ENCODE results near the gene ZC2HC1C.
A peak's percentile ranks its signal among the peaks of the same experiment; 100 is the strongest.
"Not testable (repeated sequence)": the region's sequence is repeated elsewhere in the genome, so short reads cannot be mapped to it uniquely, and the experiment has no call there.

The ZC2HC1C gene

DNA sequence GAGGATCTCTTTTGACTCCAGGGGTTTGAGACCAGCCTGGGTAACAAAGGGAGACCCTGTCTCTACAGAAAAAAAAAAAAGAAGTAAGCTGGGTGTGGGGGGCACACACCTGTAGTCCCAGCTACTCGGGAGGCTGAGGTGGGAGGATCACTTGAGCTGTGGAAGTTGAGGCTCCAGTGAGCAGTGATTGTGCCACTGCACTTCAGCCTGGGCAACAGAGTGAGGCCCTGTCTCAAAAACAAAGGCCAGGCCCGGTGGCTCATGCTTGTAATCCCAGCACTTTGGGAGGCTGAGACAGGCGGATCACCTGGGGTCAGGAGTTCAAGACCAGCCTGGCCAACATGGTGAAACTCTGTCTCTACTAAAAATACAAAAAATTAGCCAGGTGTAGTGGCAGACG is 1.7 kb upstream of the ZC2HC1C start:
- not testable (repeated sequence) for H3K36me3 ChIP-seq (ENCODE audit: control insufficient read depth in 5 of 5, insufficient read depth in 5 of 5, low read length in 5 of 5); H3K27me3 ChIP-seq (ENCODE audit: control insufficient read depth in 5 of 5, insufficient read depth in 4 of 5, low read length in 5 of 5); H3K9me3 ChIP-seq (ENCODE audit: control insufficient read depth in 5 of 5, low read length in 5 of 5); H3K27ac ChIP-seq (ENCODE audit: low read depth, low read length); H3K9ac ChIP-seq (ENCODE audit: low read length in 5 of 5)
- peaks cover 12 to 39% (median 36%) of the 10 kb centered on the region in 5 donors for H3K4me1 ChIP-seq (ENCODE audit: control insufficient read depth in 5 of 5, insufficient read depth in 5 of 5, low read length in 5 of 5)
- peak overlapping the region in 1 of 5 donors; percentile 65 for H3K4me3 ChIP-seq (ENCODE audit: low read depth in 1 of 5, low read length in 5 of 5)

DNA sequence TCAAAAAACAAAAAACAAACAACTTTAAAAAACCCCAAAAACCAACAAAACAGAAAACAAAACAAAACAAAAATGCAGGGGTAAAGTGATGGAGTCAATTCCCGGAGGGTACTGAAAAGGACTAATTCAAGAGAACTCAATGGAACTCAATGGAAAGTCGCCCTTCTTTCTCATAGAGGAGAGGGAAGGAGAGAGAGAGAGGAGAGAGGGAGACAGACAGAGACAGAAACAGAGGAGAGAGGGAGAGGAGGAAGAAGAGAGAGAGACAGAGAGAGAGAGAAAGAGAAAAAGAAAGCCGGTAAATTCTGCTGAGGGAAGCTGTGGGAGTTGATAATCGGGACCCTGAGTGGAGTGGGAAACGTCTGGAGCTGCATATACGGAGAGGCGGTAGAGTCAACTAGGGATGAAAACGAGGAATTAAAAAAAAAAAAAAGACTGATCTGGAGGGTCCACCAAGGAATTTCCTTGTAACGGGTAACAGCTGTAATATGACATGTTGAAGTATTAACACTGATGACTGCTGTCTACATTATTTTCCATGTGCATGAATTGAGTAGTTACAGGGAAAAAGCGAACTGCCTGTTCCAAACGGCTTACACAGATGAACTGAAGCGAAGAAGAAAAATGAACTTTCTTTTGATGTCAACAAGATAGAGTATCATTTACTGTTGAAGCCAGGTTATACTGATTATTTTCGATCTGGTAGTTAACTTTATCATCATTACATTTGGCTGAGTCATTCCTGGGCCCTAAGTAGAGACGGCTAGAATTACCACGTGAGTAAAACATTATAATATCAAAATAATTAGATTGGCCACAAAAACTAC is 934 bp upstream of the ZC2HC1C start:
- H3K4me3 ChIP-seq (ENCODE audit: low read depth in 1 of 5, low read length in 5 of 5) = peak overlapping the region; percentile 55 to 68 (median 65)
- peak overlapping the region; percentile 4 to 75 (median 54) for H3K9ac ChIP-seq (ENCODE audit: low read length in 5 of 5)
- no peaks in the 10 kb centered on the region for H3K27me3 ChIP-seq (ENCODE audit: control insufficient read depth in 5 of 5, insufficient read depth in 4 of 5, low read length in 5 of 5)
- no peaks in the 10 kb centered on the region for H3K9me3 ChIP-seq (ENCODE audit: control insufficient read depth in 5 of 5, low read length in 5 of 5)
- peaks cover 12 to 33% (median 29%) of the 10 kb centered on the region in 5 donors for H3K4me1 ChIP-seq (ENCODE audit: control insufficient read depth in 5 of 5, insufficient read depth in 5 of 5, low read length in 5 of 5)
- H3K27ac ChIP-seq (ENCODE audit: low read depth, low read length) = peak overlapping the region; percentile 81
- no peaks in the 10 kb centered on the region for H3K36me3 ChIP-seq (ENCODE audit: control insufficient read depth in 5 of 5, insufficient read depth in 5 of 5, low read length in 5 of 5)

DNA sequence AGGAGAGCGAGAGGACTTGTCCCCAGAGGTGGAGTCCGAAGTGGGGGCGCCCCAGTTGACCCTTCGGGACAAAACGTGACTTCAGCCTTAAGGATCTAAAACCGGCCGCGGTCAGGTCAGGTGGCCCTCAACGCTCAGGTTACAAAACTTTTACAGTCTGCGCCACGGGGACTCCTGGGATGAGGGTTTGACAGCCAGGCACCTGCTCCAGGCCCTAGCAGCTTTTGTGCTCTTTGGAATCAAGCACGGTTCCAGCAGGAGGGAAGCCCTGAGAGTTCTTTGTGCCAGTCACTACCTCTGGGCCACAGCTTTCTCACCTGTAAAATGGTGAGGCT is 337 bp downstream of the ZC2HC1C start:
- Histone ChIP-seq H3K27ac (ENCODE audit: low read depth, low read length) (peak overlapping the region; percentile 81), H3K4me1 (ENCODE audit: control insufficient read depth in 5 of 5, insufficient read depth in 5 of 5, low read length in 5 of 5) (peaks cover 12 to 26% (median 23%) of the 10 kb centered on the region in 5 donors), H3K9ac (ENCODE audit: low read length in 5 of 5) (peak overlapping the region; percentile 38 to 75 (median 52)), H3K9me3 (ENCODE audit: control insufficient read depth in 5 of 5, low read length in 5 of 5) (no peaks in the 10 kb centered on the region), H3K36me3 (ENCODE audit: control insufficient read depth in 5 of 5, insufficient read depth in 5 of 5, low read length in 5 of 5) (no peaks in the 10 kb centered on the region), H3K27me3 (ENCODE audit: control insufficient read depth in 5 of 5, insufficient read depth in 4 of 5, low read length in 5 of 5) (no peaks in the 10 kb centered on the region), H3K4me3 (ENCODE audit: low read depth in 1 of 5, low read length in 5 of 5) (peak overlapping the region in 4 of 5 donors; percentile 39 to 68 (median 62))

DNA sequence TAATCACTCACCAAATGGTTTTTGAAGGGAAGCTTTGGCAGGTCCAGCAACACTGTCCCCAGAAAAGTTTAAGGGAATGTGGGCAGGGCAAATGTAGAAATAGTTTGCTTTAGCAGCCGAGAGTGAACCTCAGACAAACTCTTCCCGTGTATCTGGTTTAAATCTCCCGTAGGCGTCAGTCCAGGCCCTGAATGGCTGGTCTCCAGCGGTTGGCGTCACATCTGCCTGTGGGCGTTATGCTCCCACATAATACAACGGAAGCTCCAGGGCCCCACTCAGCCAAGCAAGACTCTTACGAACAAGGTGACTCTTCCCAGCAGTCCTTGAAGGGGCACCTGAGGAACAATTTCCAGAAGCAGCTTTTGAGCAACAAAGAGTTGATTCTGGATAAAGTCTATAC is 942 bp downstream of the ZC2HC1C start:
- Histone ChIP-seq H3K4me3 (ENCODE audit: low read depth in 1 of 5, low read length in 5 of 5) (peak overlapping the region in 2 of 5 donors; percentile 59 to 65), H3K4me1 (ENCODE audit: control insufficient read depth in 5 of 5, insufficient read depth in 5 of 5, low read length in 5 of 5) (peaks cover 12 to 26% (median 23%) of the 10 kb centered on the region in 5 donors), H3K27me3 (ENCODE audit: control insufficient read depth in 5 of 5, insufficient read depth in 4 of 5, low read length in 5 of 5) (no peaks in the 10 kb centered on the region), H3K9me3 (ENCODE audit: control insufficient read depth in 5 of 5, low read length in 5 of 5) (no peaks in the 10 kb centered on the region), H3K36me3 (ENCODE audit: control insufficient read depth in 5 of 5, insufficient read depth in 5 of 5, low read length in 5 of 5) (no peaks in the 10 kb centered on the region), H3K27ac (ENCODE audit: low read depth, low read length) (peak overlapping the region; percentile 81), H3K9ac (ENCODE audit: low read length in 5 of 5) (peak overlapping the region in 2 of 5 donors; percentile 49 to 75)

DNA sequence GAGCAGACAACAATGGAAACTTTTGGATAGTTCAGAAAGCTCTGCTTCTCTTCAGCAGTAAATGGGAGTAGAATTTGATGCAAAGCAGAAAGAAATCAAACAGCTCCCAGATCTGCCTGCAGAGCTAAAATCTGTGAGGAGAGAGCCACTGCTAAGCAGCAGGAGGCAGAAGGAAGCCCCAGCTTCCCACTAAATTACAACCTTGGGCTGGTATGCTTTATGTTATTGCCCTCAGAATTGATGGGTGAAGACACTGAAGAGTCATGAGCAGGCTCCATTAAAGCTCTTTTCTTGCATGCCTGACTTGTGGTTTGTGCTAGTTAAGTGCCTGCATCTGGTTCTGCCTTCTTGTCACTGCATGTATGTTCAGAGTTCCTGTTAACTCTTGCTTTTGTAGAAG is 8.4 kb downstream of the ZC2HC1C start:
- Histone ChIP-seq H3K4me1 (ENCODE audit: control insufficient read depth in 5 of 5, insufficient read depth in 5 of 5, low read length in 5 of 5) (peaks cover 8 to 20% (median 10%) of the 10 kb centered on the region in 5 donors), H3K27me3 (ENCODE audit: control insufficient read depth in 5 of 5, insufficient read depth in 4 of 5, low read length in 5 of 5) (no peaks in the 10 kb centered on the region), H3K4me3 (ENCODE audit: low read depth in 1 of 5, low read length in 5 of 5) (no peak overlapping the region), H3K36me3 (ENCODE audit: control insufficient read depth in 5 of 5, insufficient read depth in 5 of 5, low read length in 5 of 5) (peaks cover 0 to 8% (median 5%) of the 10 kb centered on the region in 5 donors), H3K9me3 (ENCODE audit: control insufficient read depth in 5 of 5, low read length in 5 of 5) (no peaks in the 10 kb centered on the region), H3K9ac (ENCODE audit: low read length in 5 of 5) (no peak overlapping the region), H3K27ac (ENCODE audit: low read depth, low read length) (no peak overlapping the region)

DNA sequence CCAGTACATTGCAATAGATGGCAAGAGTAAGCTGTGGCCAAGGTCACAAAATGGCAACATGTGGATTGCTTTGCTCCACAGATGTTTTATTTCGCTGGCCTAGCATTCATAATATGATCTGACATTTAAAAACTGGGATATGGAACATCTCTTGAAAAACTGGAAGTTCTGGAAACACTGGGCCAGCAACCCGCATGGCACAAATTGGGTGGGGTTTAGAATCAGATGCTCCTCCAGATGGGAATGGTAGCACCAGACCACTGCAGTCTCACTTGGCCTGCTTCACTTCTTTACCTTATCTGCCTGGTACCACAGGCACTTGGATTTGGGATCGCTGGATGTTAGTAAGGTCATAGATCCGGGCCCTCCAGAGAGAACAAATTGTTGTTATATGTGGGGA is 10.1 kb downstream of the ZC2HC1C start:
- no peaks in the 10 kb centered on the region for H3K27me3 ChIP-seq (ENCODE audit: control insufficient read depth in 5 of 5, insufficient read depth in 4 of 5, low read length in 5 of 5)
- peaks cover 8 to 17% (median 10%) of the 10 kb centered on the region in 5 donors for H3K4me1 ChIP-seq (ENCODE audit: control insufficient read depth in 5 of 5, insufficient read depth in 5 of 5, low read length in 5 of 5)
- H3K4me3 ChIP-seq (ENCODE audit: low read depth in 1 of 5, low read length in 5 of 5) = no peak overlapping the region
- no peaks in the 10 kb centered on the region for H3K9me3 ChIP-seq (ENCODE audit: control insufficient read depth in 5 of 5, low read length in 5 of 5)
- H3K36me3 ChIP-seq (ENCODE audit: control insufficient read depth in 5 of 5, insufficient read depth in 5 of 5, low read length in 5 of 5) = peaks cover 2 to 25% (median 22%) of the 10 kb centered on the region in 5 donors
- no peak overlapping the region for H3K27ac ChIP-seq (ENCODE audit: low read depth, low read length)
- no peak overlapping the region for H3K9ac ChIP-seq (ENCODE audit: low read length in 5 of 5)

DNA sequence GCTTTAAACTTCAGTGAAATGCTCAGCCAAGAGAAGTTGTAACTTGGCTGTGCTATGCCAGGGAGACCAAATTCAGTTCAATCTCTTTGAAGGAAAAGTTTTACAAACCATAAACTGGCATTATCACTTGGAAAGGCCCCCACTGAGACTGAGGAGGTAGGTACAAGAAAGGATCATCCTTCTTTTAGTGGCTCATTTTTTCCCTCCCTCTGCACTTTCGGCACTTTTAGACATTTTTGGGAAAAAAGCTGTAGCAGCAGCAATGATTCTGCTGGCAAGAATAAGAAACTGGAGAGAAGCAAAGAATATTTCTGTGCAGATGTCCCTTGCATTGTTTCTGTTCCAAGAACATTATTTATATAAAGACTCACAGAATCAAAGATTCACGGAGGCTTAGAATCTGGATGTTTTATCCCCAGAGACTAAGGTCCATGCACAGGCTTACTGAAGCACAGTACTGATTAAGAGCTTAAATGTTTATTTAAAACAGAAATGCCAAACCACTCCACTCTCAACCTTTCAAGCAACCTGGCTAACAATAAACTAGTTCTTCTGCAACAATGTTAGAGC is 12.3 kb downstream of the ZC2HC1C start:
- no peaks in the 10 kb centered on the region for H3K9me3 ChIP-seq (ENCODE audit: control insufficient read depth in 5 of 5, low read length in 5 of 5)
- H3K9ac ChIP-seq (ENCODE audit: low read length in 5 of 5) = peak overlapping the region in 2 of 5 donors; percentile 30 to 46
- H3K27me3 ChIP-seq (ENCODE audit: control insufficient read depth in 5 of 5, insufficient read depth in 4 of 5, low read length in 5 of 5) = no peaks in the 10 kb centered on the region
- peaks cover 8 to 45% (median 37%) of the 10 kb centered on the region in 5 donors for H3K36me3 ChIP-seq (ENCODE audit: control insufficient read depth in 5 of 5, insufficient read depth in 5 of 5, low read length in 5 of 5)
- H3K4me3 ChIP-seq (ENCODE audit: low read depth in 1 of 5, low read length in 5 of 5) = no peak overlapping the region
- peak overlapping the region; percentile 29 for H3K27ac ChIP-seq (ENCODE audit: low read depth, low read length)
- H3K4me1 ChIP-seq (ENCODE audit: control insufficient read depth in 5 of 5, insufficient read depth in 5 of 5, low read length in 5 of 5) = peaks cover 8 to 17% (median 10%) of the 10 kb centered on the region in 5 donors

DNA sequence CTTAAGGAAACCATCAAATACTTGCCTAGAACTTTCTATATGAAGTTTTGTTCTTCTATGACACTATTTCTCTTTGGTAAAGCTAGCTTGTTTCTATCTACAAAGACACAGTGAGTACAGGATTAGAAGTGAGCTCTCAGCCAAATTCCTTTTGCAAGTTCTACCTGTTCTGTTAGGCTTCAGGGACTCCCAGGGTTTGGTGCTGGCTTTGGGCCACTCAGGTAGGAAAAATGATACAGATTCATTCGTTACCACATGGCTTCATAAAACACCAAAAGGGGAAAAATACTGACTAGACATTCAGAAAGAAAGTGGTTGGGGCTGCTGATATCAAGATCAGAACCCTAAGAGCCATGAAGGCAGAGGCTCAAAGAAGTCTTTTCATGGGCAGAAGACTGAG is 13.8 kb downstream of the ZC2HC1C start:
- no peaks in the 10 kb centered on the region for H3K27me3 ChIP-seq (ENCODE audit: control insufficient read depth in 5 of 5, insufficient read depth in 4 of 5, low read length in 5 of 5)
- H3K9ac ChIP-seq (ENCODE audit: low read length in 5 of 5) = no peak overlapping the region
- peaks cover 19 to 60% (median 52%) of the 10 kb centered on the region in 5 donors for H3K36me3 ChIP-seq (ENCODE audit: control insufficient read depth in 5 of 5, insufficient read depth in 5 of 5, low read length in 5 of 5)

DNA sequence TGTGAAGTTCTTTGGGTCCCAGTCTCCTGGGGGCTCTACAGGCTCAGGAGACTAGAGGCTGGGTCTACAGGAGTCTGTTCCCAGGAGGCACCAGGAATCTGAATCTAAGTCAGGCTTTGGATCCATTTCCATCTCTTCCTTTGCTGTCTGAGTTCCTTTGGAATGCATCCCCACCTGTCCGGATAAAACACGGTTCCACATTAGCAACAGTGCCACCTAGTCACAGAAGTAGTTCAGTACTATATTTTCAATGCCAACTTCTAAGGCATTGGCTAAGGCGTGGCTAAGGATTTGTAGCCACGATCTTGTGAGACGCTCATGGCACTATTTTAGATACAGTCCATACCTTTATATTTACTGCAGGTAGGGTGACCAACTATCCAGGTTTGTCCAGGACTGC is 15.1 kb downstream of the ZC2HC1C start:
- Histone ChIP-seq H3K9ac (ENCODE audit: low read length in 5 of 5) (no peak overlapping the region), H3K4me1 (ENCODE audit: control insufficient read depth in 5 of 5, insufficient read depth in 5 of 5, low read length in 5 of 5) (peaks cover 8 to 17% (median 10%) of the 10 kb centered on the region in 5 donors), H3K36me3 (ENCODE audit: control insufficient read depth in 5 of 5, insufficient read depth in 5 of 5, low read length in 5 of 5) (peaks cover 19 to 69% (median 55%) of the 10 kb centered on the region in 5 donors), H3K27me3 (ENCODE audit: control insufficient read depth in 5 of 5, insufficient read depth in 4 of 5, low read length in 5 of 5) (no peaks in the 10 kb centered on the region), H3K9me3 (ENCODE audit: control insufficient read depth in 5 of 5, low read length in 5 of 5) (no peaks in the 10 kb centered on the region), H3K27ac (ENCODE audit: low read depth, low read length) (no peak overlapping the region), H3K4me3 (ENCODE audit: low read depth in 1 of 5, low read length in 5 of 5) (no peak overlapping the region)

More for the DNA sequence above, 13.8 kb downstream of the ZC2HC1C start:
- Histone ChIP-seq H3K9me3 (ENCODE audit: control insufficient read depth in 5 of 5, low read length in 5 of 5) (no peaks in the 10 kb centered on the region), H3K4me3 (ENCODE audit: low read depth in 1 of 5, low read length in 5 of 5) (no peak overlapping the region), H3K27ac (ENCODE audit: low read depth, low read length) (no peak overlapping the region), H3K4me1 (ENCODE audit: control insufficient read depth in 5 of 5, insufficient read depth in 5 of 5, low read length in 5 of 5) (peaks cover 8 to 17% (median 10%) of the 10 kb centered on the region in 5 donors)

DNA sequence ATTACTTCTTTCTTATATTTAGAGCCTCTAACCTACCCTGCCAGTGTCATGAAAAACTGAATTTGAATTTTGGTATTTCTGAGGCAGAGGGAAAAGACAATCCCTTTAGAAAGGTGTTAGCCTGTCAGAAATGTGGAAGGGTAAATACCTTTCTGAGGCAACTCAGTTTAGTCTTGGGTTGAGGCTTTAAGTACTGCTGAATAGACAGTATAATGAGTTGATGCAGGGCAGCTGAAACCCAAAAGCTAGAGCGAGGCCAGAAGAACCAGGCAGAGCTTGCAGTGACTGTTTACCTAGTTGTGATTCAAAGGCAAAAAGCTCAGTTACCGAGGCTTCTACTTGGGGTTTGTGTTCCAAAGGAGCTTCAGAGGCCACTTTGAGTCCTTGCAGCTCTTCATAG is 18.7 kb downstream of the ZC2HC1C start:
- Histone ChIP-seq H3K9ac (ENCODE audit: low read length in 5 of 5) (peak overlapping the region in 1 of 5 donors; percentile 19), H3K36me3 (ENCODE audit: control insufficient read depth in 5 of 5, insufficient read depth in 5 of 5, low read length in 5 of 5) (peaks cover 24 to 78% (median 71%) of the 10 kb centered on the region in 5 donors), H3K9me3 (ENCODE audit: control insufficient read depth in 5 of 5, low read length in 5 of 5) (no peaks in the 10 kb centered on the region), H3K27me3 (ENCODE audit: control insufficient read depth in 5 of 5, insufficient read depth in 4 of 5, low read length in 5 of 5) (no peaks in the 10 kb centered on the region), H3K27ac (ENCODE audit: low read depth, low read length) (no peak overlapping the region), H3K4me3 (ENCODE audit: low read depth in 1 of 5, low read length in 5 of 5) (no peak overlapping the region), H3K4me1 (ENCODE audit: control insufficient read depth in 5 of 5, insufficient read depth in 5 of 5, low read length in 5 of 5) (no peaks in the 10 kb centered on the region)

Measured in subcutaneous abdominal adipose tissue (tissue), 5 donors.